Gastrocnemius medialis (tissue), 4 donors: Measurements from ENCODE around the gene MSANTD2. TPM values are rescaled to one million over a fixed set of nuclear protein-coding genes. Genes with fewer than 3 reads are reported as not detected.

Source experiments
- ATAC-seq, 2 donors: fragments of 150-250 bp; one replicate each; pipeline ENCODE4 v1.9.1; 2016
- DNase-seq, 2 donors: peaks; one replicate each; pipeline ENCODE4 v3.0.0-alpha.2; 2019
- H3K27ac ChIP-seq, 4 donors: fragments of 200-600 bp; sonication (generic); 1 replicate in 1 of 4; 2 replicates in 3 of 4; pipeline ENCODE4 v1.5.1; 2016 to 2018; ENCODE audit warnings: mild to moderate bottlenecking in 2 of 4, moderate library complexity in 1 of 4
- H3K27me3 ChIP-seq, 3 donors: fragments of 200-600 bp; sonication (generic) in 2 of 3; 1 replicate in 1 of 3; 2 replicates in 2 of 3; pipeline versions ENCODE4 v1.5.1 to v1.6.0; 2016 to 2019; ENCODE audit warnings: mild to moderate bottlenecking in 1 of 3, moderate library complexity in 1 of 3
- H3K36me3 ChIP-seq, 2 donors: fragments of 200-600 bp; sonication (generic) in 1 of 2; one replicate each; pipeline ENCODE4 v1.5.1; 2017 to 2018
- H3K4me1 ChIP-seq, 2 donors: fragments of 200-600 bp; sonication (generic) in 1 of 2; one replicate each; pipeline ENCODE4 v1.5.1; 2016 to 2017; ENCODE audit warnings: mild to moderate bottlenecking in 2 of 2
- H3K4me3 ChIP-seq, 4 donors: fragments of 200-600 bp; sonication (generic) in 3 of 4; 1 replicate in 1 of 4; 2 replicates in 3 of 4; pipeline ENCODE4 v1.5.1; 2016 to 2019; ENCODE audit warnings: mild to moderate bottlenecking in 2 of 4
- H3K9me3 ChIP-seq, 3 donors: fragments of 200-600 bp; sonication (generic) in 2 of 3; 1 replicate in 1 of 3; 2 replicates in 2 of 3; pipeline ENCODE4 v1.5.1; 2016 to 2019
- POLR2A ChIP-seq, 2 donors: fragments of 450-650 bp; IDR thresholded peaks; one replicate each; pipeline ENCODE4 v1.6.1; 2017; ENCODE audit warnings: antibody characterized with exemption in 2 of 2, mild to moderate bottlenecking in 2 of 2, moderate library complexity in 2 of 2
- in situ Hi-C, 4 donors: fragments of 200-750 bp; cut with MboI; loops; one replicate each; pipeline versions ENCODE4 v1.15.0 to v1.8.0; 2017; ENCODE audit warnings: low sequenced_read_pairs in 4 of 4
- intact Hi-C: fragments of 100-400 bp; cut with DNase I; formaldehyde crosslinking; loops from one replicate; pipeline ENCODE4 v1.15.1; 2023; ENCODE audit warnings: low total_unique reads
- total RNA-seq, 4 donors: library from RNA; depleted of rRNA; stranded (reverse); fragments of >200 nt; gene quantifications; one replicate each; pipeline versions ENCODE4 v1.1.0 to v1.2.3, GENCODE V29; 2016
- TF ChIP-seq, protein P1 (sequence below), 5 experiments: fragments of 450-650 bp in 3 of 5; fragments of 200-600 bp in 2 of 5; sonication (generic) in 2 of 5; IDR thresholded peaks in 4 of 5; conservative IDR thresholded peaks in 1 of 5; 1 replicate in 4 of 5; 2 replicates in 1 of 5; pipeline ENCODE4 v1.5.1; 2016 to 2019; ENCODE audit warnings: antibody characterized with exemption in 5 of 5, mild to moderate bottlenecking in 3 of 5, moderate library complexity in 3 of 5

Gene MSANTD2
- total RNA-seq, 4 donors from 2014 or later, result 3.3 to 5.1 (median 3.8) TPM

DNA sequence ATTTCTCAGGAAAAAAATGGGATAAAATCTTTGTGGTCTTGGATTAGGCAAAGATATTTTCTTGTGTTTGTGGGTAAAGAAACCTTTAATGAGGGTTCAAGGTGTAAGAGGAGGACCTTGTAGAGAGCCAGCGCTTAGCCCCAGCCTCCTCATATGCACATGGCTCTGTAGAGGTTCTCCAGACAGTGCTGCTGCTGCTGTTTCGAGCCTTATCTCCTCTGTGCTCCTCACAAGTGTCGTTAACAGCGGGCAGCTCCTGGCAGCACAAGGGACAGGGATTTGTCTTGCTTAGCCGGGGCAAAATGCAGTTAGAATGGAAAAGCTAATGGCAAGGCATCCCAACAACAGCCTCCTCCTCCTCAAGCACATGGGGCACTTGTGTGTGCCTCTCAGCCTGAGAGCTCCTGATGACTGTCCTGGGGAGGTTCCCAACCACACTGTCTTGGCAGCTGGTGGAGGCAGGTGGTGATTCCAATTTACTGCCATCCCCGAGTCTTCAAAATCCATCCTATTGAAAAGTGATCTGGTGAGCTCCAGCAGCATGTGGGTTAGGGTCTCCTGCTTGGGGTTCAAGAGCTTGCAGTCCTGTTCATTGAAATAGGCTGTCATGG lies 7.6 kb upstream of the MSANTD2 start:
- H3K36me3 ChIP-seq, result peaks cover 0 to 20% of the 10 kb centered on the region in 2 donors
- no peaks in the 10 kb centered on the region for H3K9me3 ChIP-seq
- H3K4me3 ChIP-seq, result no peak overlapping the region
- TF ChIP-seq, protein P1, sequence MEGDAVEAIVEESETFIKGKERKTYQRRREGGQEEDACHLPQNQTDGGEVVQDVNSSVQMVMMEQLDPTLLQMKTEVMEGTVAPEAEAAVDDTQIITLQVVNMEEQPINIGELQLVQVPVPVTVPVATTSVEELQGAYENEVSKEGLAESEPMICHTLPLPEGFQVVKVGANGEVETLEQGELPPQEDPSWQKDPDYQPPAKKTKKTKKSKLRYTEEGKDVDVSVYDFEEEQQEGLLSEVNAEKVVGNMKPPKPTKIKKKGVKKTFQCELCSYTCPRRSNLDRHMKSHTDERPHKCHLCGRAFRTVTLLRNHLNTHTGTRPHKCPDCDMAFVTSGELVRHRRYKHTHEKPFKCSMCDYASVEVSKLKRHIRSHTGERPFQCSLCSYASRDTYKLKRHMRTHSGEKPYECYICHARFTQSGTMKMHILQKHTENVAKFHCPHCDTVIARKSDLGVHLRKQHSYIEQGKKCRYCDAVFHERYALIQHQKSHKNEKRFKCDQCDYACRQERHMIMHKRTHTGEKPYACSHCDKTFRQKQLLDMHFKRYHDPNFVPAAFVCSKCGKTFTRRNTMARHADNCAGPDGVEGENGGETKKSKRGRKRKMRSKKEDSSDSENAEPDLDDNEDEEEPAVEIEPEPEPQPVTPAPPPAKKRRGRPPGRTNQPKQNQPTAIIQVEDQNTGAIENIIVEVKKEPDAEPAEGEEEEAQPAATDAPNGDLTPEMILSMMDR (IDR thresholded peaks at IDR 0.05 in 4 of 5, conservative IDR thresholded peaks at IDR 0.05 in 1 of 5), result no peak
- TF ChIP-seq POLR2A (IDR thresholded peaks at IDR 0.05), result no peak
- no peak for DNase-seq
- in situ Hi-C loops, result no loop called here
- intact Hi-C loops, result no loop called here
- no peak overlapping the region for H3K27ac ChIP-seq
- no peaks in the 10 kb centered on the region for H3K4me1 ChIP-seq
- no peaks in the 10 kb centered on the region for H3K27me3 ChIP-seq
- ATAC-seq, result no peak

GRCh38 chr11:124807201-124807600 lies 7.0 kb upstream of the MSANTD2 start:
- peaks cover 0 to 20% of the 10 kb centered on the region in 2 donors for H3K36me3 ChIP-seq
- no peak for ATAC-seq
- intact Hi-C loops, result no loop called here

DNA sequence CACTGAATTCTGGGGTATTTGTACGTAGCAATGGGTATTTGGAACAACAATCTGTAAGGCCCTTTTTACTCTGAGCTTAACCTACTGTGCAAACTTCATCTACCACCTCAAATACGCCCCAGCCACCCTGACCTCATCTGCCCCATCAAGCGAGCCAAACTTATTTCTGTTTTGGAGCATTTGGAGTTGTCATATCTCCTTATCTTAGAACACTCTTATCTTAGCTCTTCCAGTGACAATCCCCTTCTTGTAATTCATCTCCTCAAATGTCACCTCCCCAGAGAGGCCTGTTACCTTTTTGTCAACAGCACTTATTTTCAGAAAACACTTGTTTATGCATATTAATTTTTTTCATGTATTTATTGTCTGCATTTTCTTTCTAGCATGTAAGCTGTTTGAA lies 4.7 kb upstream of the MSANTD2 start:
- in situ Hi-C loops (no loop called here), intact Hi-C loops (loop anchor here (5.0 kb wide), 3 partner anchors 43 to 183 kb away; partner anchors contain the start of genes CCDC15, ESAM and TBRG1)
- H3K9me3 ChIP-seq, result no peaks in the 10 kb centered on the region
- no peak for TF ChIP-seq POLR2A (IDR thresholded peaks at IDR 0.05)
- TF ChIP-seq, protein P1 (IDR thresholded peaks at IDR 0.05 in 4 of 5, conservative IDR thresholded peaks at IDR 0.05 in 1 of 5), result no peak
- H3K27ac ChIP-seq, result no peak overlapping the region
- no peaks in the 10 kb centered on the region for H3K27me3 ChIP-seq
- H3K36me3 ChIP-seq, result peaks cover 0 to 20% of the 10 kb centered on the region in 2 donors
- ATAC-seq, result no peak
- no peak for DNase-seq
- no peak overlapping the region for H3K4me3 ChIP-seq
- peaks cover 7 to 8% of the 10 kb centered on the region in 2 donors for H3K4me1 ChIP-seq

More at GRCh38 chr11:124807201-124807600, 7.0 kb upstream of the MSANTD2 start:
- no peak for DNase-seq
- TF ChIP-seq, protein P1 (IDR thresholded peaks at IDR 0.05 in 4 of 5, conservative IDR thresholded peaks at IDR 0.05 in 1 of 5), result no peak
- no peak for TF ChIP-seq POLR2A (IDR thresholded peaks at IDR 0.05)
- Histone ChIP-seq H3K27me3 (no peaks in the 10 kb centered on the region), H3K4me1 (no peaks in the 10 kb centered on the region), H3K9me3 (no peaks in the 10 kb centered on the region), H3K4me3 (no peak overlapping the region), H3K27ac (no peak overlapping the region)
- in situ Hi-C loops, result no loop called here

GRCh38 chr11:124801636-124802312 lies 1.6 kb upstream of the MSANTD2 start:
- Histone ChIP-seq H3K4me3 (peak overlapping the region in 1 of 4 donors; percentile 82), H3K4me1 (peaks cover 26 to 28% of the 10 kb centered on the region in 2 donors), H3K27me3 (no peaks in the 10 kb centered on the region), H3K27ac (no peak overlapping the region), H3K36me3 (peaks cover 0 to 10% of the 10 kb centered on the region in 2 donors), H3K9me3 (no peaks in the 10 kb centered on the region)
- ATAC-seq (no peak), DNase-seq (no peak)
- TF ChIP-seq, protein P1 (IDR thresholded peaks at IDR 0.05 in 4 of 5, conservative IDR thresholded peaks at IDR 0.05 in 1 of 5), result no peak
- no peak for TF ChIP-seq POLR2A (IDR thresholded peaks at IDR 0.05)
- in situ Hi-C loops (no loop called here), intact Hi-C loops (loop anchor here (2.0 to 5.0 kb wide), 4 partner anchors 35 to 179 kb away; partner anchors contain the start of genes CCDC15, ESAM and TBRG1)
